Activated CD8-positive, alpha-beta memory T cell treated with anti-CD3 and anti-CD28 coated beads, Interleukin-2, amount 50 U/mL, for 48 hours (primary cell): ENCODE results near the gene NCK1.
"Not testable (repeated sequence)": the region's sequence is repeated elsewhere in the genome, so short reads cannot be mapped to it uniquely, and the experiment has no call there.

ENCODE experiments used
- DNase-seq: peaks from one replicate; pipeline ENCODE4 v3.0.0-alpha.2; 2020

The NCK1 gene

DNA sequence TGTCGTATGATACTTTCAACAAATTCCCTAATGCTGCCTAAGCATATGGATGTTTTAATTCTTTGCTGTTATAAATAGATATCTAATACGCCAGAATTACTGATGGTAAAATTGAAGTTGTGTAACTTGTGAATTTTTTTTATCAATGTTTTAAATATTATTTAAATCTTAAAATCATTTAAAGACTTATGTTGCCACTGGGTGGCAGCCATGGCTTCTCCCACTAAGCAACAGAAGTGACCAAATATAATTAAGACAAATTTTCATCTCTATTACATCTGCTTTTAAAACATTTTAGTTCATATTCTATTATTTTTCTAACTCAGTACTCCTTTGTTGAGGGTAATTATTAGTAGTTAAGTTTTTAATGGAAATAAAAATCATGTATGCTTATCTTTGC is 87.7 kb downstream of the NCK1 start:
- no peak for DNase-seq

DNA sequence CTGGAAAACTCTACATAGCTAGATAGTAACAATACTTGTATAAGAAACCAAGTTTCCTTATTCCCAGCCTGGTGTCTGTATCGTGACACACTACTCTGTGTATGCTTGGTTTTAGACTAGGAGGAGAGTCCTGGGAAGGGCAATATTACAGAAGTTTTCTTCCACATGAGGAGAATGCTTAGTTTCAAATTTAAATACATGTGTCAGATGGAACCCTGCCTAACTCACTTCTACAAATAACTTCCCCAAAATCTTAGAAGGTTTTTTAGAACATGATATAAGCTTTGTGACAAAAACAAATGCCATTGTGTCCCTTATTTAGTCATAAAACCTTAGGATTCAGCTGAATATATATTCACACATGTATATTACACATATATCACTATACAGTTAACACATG is 88.6 kb downstream of the NCK1 start:
- DNase-seq = no peak

DNA sequence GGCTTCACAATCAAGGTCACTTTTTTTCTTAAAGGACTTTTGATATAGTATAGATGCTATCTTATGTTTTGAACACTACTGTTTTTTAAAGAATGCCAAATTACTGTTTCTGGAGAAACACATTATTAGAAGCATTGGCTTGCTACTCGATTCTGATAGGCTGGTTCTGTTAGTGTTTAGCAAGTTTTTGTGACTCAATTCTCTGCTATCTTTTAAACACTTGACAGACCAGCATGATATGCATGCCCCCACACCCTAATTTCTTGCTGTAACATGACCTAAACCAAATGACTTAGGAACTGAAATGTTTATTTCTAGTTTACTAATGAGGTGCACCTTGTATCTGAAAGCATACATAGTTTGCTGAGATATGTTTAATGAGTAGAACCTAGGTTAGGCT is 90.3 kb downstream of the NCK1 start:
- no peak for DNase-seq

DNA sequence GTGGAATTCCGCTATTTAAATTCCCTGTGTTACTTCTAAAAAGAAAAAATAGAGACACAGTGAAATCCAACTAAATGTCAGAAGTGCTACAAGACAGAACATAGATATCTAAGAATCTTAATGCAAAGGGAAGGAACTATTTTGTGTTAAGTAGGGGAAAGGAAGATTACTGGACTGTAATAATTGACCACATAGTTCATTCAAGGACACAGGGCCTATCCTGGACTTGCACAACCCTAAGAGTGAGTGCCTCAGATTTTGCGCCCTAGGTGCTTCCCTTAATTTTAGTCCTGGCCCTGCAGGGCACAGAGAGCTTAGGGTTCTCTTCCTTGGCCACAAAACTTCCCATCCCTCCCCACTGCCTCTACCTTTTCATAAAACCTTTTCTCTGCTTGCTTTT is 92.2 kb downstream of the NCK1 start:
- no peak for DNase-seq

DNA sequence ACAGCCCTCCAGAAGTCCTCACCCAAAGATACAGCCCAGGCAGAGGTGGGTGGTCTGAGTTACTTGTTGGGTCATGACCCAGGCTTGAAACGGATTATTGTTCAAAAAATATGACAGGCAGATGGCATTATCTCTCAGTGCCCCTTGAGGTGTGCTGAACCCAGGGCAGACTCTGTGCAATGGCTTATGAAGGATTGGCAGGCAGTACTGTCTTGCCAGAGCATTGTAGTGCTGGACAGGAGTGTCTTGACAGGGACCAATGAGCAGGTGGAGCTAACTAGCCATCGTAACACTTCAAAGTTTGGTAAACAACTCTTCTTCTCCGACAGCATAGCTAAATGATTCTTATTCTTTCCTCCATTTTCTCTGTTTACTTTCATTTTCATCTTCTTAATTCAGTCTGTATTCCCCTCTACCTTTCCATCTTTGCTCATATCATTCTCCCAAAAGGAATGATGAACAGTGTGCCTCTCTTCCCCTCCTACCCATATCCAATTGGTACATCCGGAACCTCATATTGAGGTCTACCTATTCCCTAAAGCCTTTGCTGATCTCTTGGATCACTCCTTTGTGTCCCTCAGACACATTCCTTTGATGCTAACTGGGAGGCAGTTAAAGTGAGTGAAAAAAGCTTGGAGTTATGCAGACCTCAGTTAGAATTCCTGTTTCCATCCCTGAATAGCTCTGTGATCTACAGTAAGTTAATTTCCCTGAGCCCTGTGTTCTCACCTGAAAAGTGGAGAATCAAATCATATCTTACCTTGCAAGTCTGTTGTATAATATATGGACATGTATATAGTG is 93.2 kb downstream of the NCK1 start:
- DNase-seq = no peak

DNA sequence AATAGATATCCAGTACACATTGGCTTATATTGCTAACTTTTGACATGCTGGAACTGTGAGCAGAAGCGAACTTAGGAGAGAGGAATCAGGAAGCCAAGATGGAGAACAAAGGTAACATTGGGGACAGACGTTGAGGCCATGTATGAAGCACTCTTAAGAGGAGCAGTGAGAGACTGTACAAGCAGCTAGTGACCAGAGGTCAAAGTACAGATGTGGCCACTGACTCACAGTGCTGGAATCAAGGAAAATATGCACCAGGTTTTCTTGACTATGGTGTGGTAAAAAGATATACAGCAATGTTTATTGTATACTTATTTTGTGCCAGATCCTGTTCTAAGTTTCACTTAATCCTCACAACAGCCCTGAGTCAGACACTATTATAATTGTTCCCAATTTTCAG is 93.8 kb downstream of the NCK1 start:
- DNase-seq = no peak

DNA sequence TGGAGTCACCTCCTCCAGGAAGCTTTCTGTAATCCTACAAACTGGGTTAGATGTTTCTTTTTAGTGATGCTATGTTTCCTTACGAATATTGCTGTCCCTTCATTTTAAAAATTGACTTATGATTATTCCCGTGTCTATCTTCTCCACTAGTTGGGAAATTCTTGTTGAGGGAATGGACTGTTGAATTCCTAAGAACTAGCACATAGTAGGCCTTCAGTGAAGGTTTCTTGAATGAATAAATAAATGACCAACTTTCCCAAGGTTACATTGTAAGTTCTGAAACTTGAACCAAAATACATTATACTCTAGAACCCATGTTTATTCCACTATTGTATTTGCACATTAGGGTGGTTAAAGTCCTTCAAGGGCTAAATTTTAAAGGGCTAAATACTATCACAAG is 95.0 kb downstream of the NCK1 start:
- no peak for DNase-seq

DNA sequence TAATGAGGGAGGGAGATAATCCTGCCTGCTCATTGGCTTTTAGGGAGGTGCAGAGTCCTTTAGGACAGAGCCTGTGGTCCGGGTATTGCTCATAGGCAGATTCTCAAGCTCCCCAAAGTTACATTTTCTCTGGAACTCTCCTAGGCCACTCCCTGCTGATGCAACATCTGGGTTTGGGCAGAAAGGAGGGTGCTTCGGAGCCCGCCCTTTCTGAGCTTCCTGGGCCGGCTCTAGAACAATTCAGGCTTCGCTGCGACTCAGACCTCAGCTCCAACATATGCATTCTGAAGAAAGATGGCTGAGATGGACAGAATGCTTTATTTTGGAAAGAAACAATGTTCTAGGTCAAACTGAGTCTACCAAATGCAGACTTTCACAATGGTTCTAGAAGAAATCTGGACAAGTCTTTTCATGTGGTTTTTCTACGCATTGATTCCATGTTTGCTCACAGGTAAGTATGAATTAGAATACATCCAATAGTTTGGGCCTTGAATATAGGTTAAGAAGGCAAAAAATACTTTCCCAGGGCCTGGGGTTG is 95.8 kb downstream of the NCK1 start, which contains the start of gene IL20RB:
IL20RB (plus strand) TSS at position 233 of the 538 bp plus-strand sequence; CDS start at position 364, 131 bp downstream.
- DNase-seq = no peak

DNA sequence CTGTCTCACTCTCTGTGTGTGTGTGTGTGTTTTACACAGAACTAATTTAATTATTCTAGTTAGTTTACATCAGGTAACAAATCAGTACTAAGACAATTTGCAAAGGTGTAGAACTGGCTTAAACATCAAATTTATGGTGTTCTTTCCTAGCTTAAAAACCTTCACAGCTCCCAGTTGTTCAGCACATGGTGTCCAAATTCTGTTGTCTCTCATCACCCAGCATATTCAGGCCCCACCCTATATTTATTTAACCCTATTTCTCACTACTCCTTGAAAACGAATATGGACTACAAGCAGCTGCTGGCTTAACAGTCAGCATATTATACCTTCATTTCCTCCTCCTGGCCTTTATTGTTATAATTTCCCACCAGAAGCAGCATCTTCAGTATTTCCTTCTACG is 96.9 kb downstream of the NCK1 start:
- DNase-seq = no peak

DNA sequence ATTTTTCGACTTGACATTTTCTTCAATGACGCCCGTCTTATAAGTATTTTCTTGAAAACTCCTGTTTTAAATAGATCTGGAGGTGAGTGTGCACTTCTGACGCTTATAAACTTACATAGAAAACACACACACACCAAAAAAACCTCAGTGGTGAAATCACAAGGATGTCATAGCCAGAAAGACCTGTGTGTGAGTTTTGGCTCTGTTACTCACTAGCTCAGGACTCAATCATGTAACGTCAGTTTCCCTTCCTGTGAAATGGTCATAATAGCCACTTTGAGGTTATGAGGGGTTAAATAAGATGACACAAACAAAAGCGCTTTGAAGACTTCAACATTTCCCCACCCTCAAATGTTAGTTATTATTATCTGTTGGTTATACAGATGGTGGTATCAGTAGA is 97.6 kb downstream of the NCK1 start:
- DNase-seq = no peak

DNA sequence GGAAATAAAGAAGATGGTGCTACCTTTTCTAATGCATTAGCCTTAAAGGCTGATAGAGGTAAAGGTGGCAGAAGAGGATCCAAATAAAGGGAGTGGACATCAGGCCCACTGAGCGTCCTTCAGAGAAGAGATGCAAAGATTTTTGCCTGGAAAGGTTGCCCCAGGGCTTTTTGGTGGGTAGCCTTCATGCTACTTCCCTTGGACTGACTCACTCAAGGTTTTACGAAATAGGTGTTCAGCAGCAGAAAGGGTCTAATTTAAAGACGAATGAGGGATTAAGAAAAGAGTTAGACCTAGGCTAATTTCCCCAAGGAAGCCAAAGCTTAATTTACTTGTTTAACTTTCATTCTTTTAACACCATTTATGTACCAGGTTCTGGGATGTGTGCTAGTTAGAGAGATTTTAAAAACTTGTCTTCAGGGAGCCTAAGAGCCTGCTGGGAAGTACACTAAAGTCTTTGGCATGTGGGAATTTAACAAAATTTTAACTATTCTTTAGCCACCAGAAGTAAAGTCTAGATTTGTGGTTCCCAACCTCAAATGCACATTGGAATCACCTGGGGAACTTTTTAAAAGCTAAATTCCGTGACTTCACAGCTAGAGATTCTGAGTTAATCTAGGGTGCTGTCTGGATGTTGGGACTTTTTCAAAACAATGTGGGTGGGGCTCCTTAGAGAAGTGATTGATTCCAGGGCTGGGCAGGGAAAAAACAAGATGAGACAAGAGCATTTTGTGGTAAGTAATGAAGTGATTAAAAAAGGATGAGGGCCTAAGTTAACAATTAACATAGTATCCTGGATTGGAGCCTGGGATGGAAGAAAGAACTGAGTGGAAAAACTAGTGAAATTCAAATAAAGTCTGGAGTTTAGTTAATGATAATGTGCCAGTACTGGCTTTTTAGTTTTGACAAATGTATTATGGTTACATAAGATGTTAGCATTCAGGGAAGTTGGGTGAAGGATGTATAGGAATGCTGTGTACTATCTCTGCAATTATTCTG is 99.1 kb downstream of the NCK1 start:
- no peak for DNase-seq

DNA sequence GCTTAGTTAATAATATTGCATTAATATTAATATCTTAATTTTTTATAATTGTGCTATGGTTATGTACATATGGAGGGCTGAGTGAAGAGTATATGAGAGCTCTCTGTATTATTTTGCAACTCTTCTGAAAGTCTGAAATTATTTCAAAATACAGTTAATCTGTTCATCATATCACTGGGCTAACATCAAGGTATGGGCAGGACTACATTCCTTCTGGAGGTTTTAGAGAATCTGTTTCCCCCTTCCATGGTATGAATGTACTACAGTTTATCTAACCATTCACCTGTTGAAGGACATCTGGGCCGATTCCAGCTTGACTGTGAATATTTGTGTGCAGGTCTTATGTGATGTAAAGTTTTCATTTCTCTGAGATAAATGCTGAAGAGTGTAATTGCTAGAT is 100.9 kb downstream of the NCK1 start:
- DNase-seq = no peak

DNA sequence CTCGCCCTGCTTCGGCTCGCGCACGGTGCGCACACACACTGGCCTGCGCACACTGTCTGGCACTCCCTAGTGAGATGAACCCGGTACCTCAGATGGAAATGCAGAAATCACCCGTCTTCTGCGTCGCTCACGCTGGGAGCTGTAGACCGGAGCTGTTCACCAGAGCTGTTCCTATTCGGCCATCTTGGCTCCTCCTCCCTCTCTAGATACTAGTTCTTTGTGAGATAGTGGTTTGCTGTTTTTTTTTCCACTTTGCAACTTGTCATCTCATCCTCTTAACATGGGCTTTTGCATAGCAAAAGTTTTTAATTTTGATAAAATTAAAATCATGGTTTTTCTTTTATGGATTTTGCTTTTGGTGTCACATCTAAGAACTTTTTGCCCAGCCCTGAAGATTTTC is 107.5 kb downstream of the NCK1 start:
- DNase-seq = not testable (repeated sequence)

DNA sequence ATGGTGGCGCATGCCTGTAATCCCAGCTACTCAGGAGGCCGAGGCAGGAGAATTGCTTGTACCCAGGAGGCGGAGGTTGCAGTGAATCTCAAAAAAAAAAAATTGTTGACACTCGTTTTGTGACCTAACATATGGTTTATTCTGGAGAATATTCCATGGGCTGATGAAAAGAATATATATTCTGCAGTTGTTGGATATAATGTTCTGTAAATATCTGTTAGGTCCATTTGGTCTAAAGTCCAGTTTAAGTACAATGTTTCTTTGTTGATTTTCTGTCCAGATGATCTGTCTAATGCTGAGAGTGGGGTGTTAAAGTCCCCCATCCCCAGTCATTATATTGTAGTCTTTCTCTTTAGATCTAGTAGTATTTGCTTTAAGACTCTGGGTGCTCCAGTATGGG is 111.3 kb downstream of the NCK1 start:
- DNase-seq = no peak

DNA sequence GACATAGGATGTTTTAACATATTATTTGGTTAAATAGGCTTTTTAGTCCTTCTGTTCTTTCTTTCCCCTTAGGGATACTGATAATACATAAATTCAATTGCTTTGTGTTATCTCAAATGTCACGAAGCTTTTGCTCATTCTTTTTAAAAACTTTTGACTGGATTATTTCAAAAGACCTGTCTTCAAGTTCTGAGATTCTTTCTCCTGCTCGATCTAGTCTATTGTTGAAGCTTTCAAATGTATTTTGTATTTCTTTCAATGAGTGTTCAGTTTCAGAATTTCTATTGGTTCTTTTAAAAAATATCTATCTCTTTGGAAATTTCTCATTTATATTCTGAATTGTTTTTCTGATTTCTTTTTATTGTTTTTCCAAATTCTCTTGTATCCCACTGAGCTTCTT is 112.7 kb downstream of the NCK1 start:
- no peak for DNase-seq

DNA sequence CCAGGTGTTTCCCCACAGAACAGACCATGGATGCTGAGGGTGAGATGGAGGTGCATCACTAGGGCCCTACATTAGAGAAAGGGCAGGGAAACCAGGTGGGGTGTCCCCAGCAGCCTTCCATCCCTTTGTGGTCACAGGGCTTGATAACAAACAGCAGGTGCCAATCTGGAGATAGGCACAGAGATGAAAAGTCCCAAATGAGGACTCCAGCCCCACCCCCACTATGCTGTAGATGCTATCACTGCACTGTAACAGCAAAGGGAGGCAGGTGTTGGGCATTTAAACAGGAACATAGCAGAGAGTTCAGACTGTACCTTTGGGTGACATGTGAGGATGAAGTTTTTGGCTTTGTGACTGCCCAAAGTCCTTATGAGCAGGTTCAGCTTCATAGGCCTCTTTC is 117.2 kb downstream of the NCK1 start:
- DNase-seq = no peak

DNA sequence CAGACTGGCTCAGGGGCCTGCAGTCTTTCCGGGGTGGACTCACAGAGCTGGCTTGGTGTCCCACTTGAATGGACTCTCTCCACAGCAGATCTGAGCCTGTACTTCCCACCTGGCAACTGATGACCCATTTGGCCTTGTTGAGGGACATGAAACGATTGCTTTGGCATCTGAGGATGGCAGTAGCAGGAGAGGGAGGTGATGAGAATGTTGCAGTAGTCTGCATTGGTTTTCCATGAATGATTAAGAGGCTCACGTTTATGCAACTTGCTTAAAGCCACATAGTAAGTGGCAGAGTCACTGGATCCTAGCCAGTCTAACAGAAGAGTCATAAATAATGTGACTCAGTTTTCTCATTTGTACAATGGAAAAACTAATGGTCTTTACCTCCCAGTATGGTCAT is 117.7 kb downstream of the NCK1 start:
- DNase-seq = no peak

DNA sequence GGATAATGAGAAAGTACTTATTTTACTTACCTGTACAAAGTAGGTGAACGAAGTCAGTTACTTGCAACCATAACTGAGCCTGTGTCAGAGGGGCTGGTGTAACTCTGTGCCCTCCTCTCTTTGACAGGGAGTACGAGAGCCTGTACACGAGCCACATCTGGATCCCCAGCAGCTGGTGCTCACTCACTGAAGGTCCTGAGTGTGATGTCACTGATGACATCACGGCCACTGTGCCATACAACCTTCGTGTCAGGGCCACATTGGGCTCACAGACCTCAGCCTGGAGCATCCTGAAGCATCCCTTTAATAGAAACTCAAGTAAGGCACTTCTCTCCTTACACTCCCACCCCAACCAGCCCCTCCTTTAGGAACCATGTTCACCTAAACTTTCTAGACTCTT is 120.0 kb downstream of the NCK1 start:
- DNase-seq = no peak

DNA sequence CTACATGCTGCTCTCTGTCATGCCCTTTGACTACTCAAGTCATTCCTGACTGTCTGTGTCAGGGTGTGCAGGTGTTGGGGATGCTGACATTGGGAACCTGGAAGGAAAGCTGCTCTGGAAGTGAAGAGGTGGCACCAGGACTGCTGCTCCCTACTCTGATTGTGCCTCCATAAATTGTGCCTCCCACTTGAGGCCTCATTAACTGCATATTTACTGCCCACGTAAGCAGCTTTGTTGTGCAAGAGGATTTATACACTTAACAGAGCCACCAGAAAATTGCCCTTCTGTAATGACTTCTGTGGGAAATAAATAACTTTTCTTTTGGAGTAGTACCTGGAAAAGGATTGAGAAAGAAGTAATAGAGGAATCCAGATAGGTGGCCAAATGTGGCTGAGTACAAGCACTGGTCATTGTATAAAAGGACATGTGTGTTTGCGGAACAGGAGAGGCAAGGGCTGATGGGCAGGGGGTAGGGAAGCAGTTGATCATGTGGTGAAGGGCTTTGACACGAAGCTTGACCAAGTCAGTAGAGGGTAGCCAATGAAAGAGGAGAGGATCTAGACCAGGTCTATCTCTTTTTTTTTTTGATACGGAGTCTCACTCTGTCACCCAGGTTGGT is 120.6 kb downstream of the NCK1 start:
- no peak for DNase-seq

DNA sequence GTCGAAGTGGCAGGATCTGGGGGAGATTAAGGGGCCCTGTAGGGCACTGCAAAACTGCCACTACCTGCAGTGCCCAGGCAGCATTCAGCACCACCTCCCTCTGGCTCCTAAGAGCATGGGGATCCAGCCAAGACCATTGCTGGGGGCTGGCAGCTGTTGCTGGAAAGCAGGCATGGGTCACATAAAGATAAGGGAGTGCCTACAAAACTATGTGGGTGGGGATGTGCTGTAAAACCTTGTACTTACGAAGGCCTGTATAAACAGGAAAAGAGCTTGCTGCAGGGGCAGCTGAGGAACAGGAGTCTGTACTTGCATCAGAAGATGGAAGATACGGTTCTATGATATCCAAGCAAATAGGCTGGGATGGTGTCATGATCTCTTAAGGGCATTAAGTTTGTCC is 122.8 kb downstream of the NCK1 start:
- no peak for DNase-seq

DNA sequence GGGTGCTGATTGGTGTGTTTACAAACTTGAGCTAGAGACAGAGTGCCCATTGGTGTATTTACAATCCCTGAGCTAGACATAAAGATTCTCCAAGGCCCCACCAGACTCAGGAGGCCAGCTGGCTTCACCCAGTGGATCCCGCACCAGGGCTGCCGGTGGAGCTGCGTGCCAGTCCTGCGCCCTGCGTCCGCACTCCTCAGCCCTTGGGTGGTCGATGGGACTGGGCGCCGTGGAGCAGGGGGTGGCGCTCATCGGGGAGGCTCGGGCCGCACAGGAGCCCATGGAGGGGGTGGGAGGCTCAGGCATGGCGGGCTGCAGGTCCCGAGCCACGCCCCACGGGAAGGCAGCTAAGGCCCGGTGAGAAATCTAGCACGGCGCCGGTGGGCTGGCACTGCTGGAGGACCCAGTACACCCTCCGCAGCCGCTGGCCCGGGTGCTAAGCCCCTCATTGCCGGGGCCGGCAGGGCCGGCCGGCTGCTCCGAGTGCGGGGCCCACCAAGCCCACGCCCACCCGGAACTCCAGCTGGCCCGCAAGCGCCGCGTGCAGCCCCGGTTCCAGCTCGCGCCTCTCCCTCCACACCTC is 125.5 kb downstream of the NCK1 start:
- not testable (repeated sequence) for DNase-seq

DNA sequence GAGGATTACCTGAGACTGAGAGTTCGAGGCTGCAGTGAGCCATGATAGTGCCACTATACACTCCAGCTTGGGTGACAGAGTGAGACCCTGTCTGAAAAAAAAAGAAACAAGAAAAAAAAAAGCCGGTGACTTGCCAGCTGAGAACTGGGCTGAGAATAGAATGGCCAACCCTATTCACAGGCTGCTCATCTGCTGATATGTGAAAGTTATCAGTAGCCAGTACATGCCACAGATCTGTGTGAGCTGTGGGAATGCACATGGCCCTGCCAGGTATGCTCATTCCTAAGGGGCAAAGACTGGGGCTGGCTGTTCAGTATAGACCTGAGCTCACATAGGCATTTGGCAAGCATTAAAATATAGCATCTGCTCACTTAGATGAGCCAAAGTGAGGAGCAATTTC is 126.6 kb downstream of the NCK1 start:
- DNase-seq = no peak
